ENCODE results near the gene MARCHF4. TPM values are rescaled to one million over a fixed set of nuclear protein-coding genes. Genes with fewer than 3 reads are reported as not detected.
A peak's percentile ranks its signal among the peaks of the same experiment; 100 is the strongest.
"Not testable (repeated sequence)": the region's sequence is repeated elsewhere in the genome, so short reads cannot be mapped to it uniquely, and the experiment has no call there.

Gene MARCHF4
- total and polyA plus RNA-seq, 4 experiments from 2014 or later, result not detected

- no peak overlapping the region for H3K4me3 ChIP-seq (ENCODE audit: low read length in 2 of 2)
- H3K27me3 Mint-ChIP-seq, result peaks cover 0 to 2% of the 10 kb centered on the region in 2 donors
- H3K9me3 ChIP-seq (ENCODE audit: control insufficient read depth in 1 of 2, low read length in 2 of 2), result no peaks in the 10 kb centered on the region
- H3K4me1 Mint-ChIP-seq, result peaks cover 14 to 28% (median 16%) of the 10 kb centered on the region in 4 donors
- peaks cover 0 to 5% (median 0%) of the 10 kb centered on the region in 8 donors for H3K9me3 Mint-ChIP-seq
- H3K4me1 ChIP-seq (ENCODE audit: insufficient read depth, low read length), result peaks cover 13% of the 10 kb centered on the region
- H3K27ac ChIP-seq (ENCODE audit: low read depth, low read length), result no peak overlapping the region
- H3K36me3 Mint-ChIP-seq, result no peaks in the 10 kb centered on the region
- H3K36me3 ChIP-seq (ENCODE audit: insufficient read depth, low read length), result no peaks in the 10 kb centered on the region
- no peaks in the 10 kb centered on the region for H3K27me3 ChIP-seq (ENCODE audit: insufficient read depth, low read length)
- H3K27ac Mint-ChIP-seq, result no peak overlapping the region
- ChIA-PET POLR2A (ENCODE audit: partially characterized antibody) (no interaction called here), CTCF (ENCODE audit: partially characterized antibody) (interaction anchor here (1.5 kb wide), 1 partner anchor 12 kb away, joined by 4 read pairs; no protein-coding TSS in a partner anchor)
- intact Hi-C loops (cut with micrococcal nuclease), result no loop called here
- H3K4me3 Mint-ChIP-seq, result no peak overlapping the region
- DNase-seq, result no peak
These were observed 19.1 kb upstream of the MARCHF4 start for GRCh38 chr2:216391401-216391800.

GRCh38 chr2:216389570-216389969 is 17.3 kb upstream of the MARCHF4 start:
- H3K27me3 Mint-ChIP-seq, result no peaks in the 10 kb centered on the region
- no peak overlapping the region for H3K4me3 ChIP-seq (ENCODE audit: low read length in 2 of 2)
- no peaks in the 10 kb centered on the region for H3K27me3 ChIP-seq (ENCODE audit: insufficient read depth, low read length)
- no peaks in the 10 kb centered on the region for H3K36me3 ChIP-seq (ENCODE audit: insufficient read depth, low read length)
- intact Hi-C loops (cut with micrococcal nuclease), result loop anchor here (5.0 kb wide), 1 partner anchor 37 kb away; no protein-coding TSS in a partner anchor
- DNase-seq, result no peak
- H3K9me3 ChIP-seq (ENCODE audit: control insufficient read depth in 1 of 2, low read length in 2 of 2), result no peaks in the 10 kb centered on the region
- peaks cover 13% of the 10 kb centered on the region for H3K4me1 ChIP-seq (ENCODE audit: insufficient read depth, low read length)
- POLR2A ChIA-PET (ENCODE audit: partially characterized antibody), result no interaction called here
- H3K27ac ChIP-seq (ENCODE audit: low read depth, low read length), result no peak overlapping the region
- peaks cover 0 to 2% (median 0%) of the 10 kb centered on the region in 8 donors for H3K9me3 Mint-ChIP-seq
- no peak overlapping the region for H3K4me3 Mint-ChIP-seq
- H3K4me1 Mint-ChIP-seq, result peaks cover 12 to 21% (median 14%) of the 10 kb centered on the region in 4 donors
- CTCF ChIA-PET (ENCODE audit: partially characterized antibody), result interaction anchor here (1.8 to 3.6 kb wide), 2 partner anchors 14 to 20 kb away, joined by 4 to 24 read pairs; no protein-coding TSS in a partner anchor
- H3K27ac Mint-ChIP-seq, result no peak overlapping the region
- H3K36me3 Mint-ChIP-seq, result peaks cover 0 to 4% of the 10 kb centered on the region in 2 donors

GRCh38 chr2:216388046-216388884 is 16.0 kb upstream of the MARCHF4 start:
- H3K4me3 Mint-ChIP-seq, result peak overlapping the region in 5 of 8 donors; percentile 33 to 72 (median 41)
- intact Hi-C loops (cut with micrococcal nuclease), result loop anchor here (5.0 kb wide), 1 partner anchor 36 kb away; no protein-coding TSS in a partner anchor
- peak overlapping the region; percentile 25 for H3K27ac ChIP-seq (ENCODE audit: low read depth, low read length)
- no peaks in the 10 kb centered on the region for H3K27me3 Mint-ChIP-seq
- H3K4me1 ChIP-seq (ENCODE audit: insufficient read depth, low read length), result peaks cover 13% of the 10 kb centered on the region
- peaks cover 0 to 4% of the 10 kb centered on the region in 2 donors for H3K36me3 Mint-ChIP-seq
- H3K4me3 ChIP-seq (ENCODE audit: low read length in 2 of 2), result no peak overlapping the region
- no peaks in the 10 kb centered on the region for H3K9me3 ChIP-seq (ENCODE audit: control insufficient read depth in 1 of 2, low read length in 2 of 2)
- no peaks in the 10 kb centered on the region for H3K27me3 ChIP-seq (ENCODE audit: insufficient read depth, low read length)
- peak in 3 of 5 donors; percentile 39 to 42 (median 41) for DNase-seq
- peak overlapping the region; percentile 33 to 91 (median 68) for H3K27ac Mint-ChIP-seq
- peaks cover 12 to 21% (median 14%) of the 10 kb centered on the region in 4 donors for H3K4me1 Mint-ChIP-seq
- ChIA-PET POLR2A (ENCODE audit: partially characterized antibody) (interaction anchor here (1.1 to 1.3 kb wide), 2 partner anchors 24 to 35 kb away, joined by 3 read pairs; partner anchors contain the start of gene SMARCAL1), CTCF (ENCODE audit: partially characterized antibody) (interaction anchor here (3.6 kb wide), 1 partner anchor 15 kb away, joined by 24 read pairs; no protein-coding TSS in a partner anchor)
- H3K36me3 ChIP-seq (ENCODE audit: insufficient read depth, low read length), result no peaks in the 10 kb centered on the region
- peaks cover 0 to 2% (median 0%) of the 10 kb centered on the region in 8 donors for H3K9me3 Mint-ChIP-seq

GRCh38 chr2:216387262-216387661 is 15.0 kb upstream of the MARCHF4 start:
- H3K4me3 Mint-ChIP-seq, result no peak overlapping the region
- Histone ChIP-seq H3K27ac (ENCODE audit: low read depth, low read length) (no peak overlapping the region), H3K4me3 (ENCODE audit: low read length in 2 of 2) (no peak overlapping the region), H3K27me3 (ENCODE audit: insufficient read depth, low read length) (no peaks in the 10 kb centered on the region), H3K36me3 (ENCODE audit: insufficient read depth, low read length) (no peaks in the 10 kb centered on the region), H3K9me3 (ENCODE audit: control insufficient read depth in 1 of 2, low read length in 2 of 2) (no peaks in the 10 kb centered on the region), H3K4me1 (ENCODE audit: insufficient read depth, low read length) (peaks cover 13% of the 10 kb centered on the region)
- CTCF ChIA-PET (ENCODE audit: partially characterized antibody), result interaction anchor here (3.6 kb wide), 1 partner anchor 16 kb away, joined by 24 read pairs; no protein-coding TSS in a partner anchor
- peaks cover 0 to 2% (median 0%) of the 10 kb centered on the region in 8 donors for H3K9me3 Mint-ChIP-seq
- no peak for DNase-seq
- H3K27ac Mint-ChIP-seq, result no peak overlapping the region
- peaks cover 12 to 21% (median 14%) of the 10 kb centered on the region in 4 donors for H3K4me1 Mint-ChIP-seq
- intact Hi-C loops (cut with micrococcal nuclease), result loop anchor here (5.0 kb wide), 1 partner anchor 35 kb away; no protein-coding TSS in a partner anchor
- no peaks in the 10 kb centered on the region for H3K27me3 Mint-ChIP-seq
- POLR2A ChIA-PET (ENCODE audit: partially characterized antibody), result no interaction called here
- peaks cover 0 to 4% of the 10 kb centered on the region in 2 donors for H3K36me3 Mint-ChIP-seq

GRCh38 chr2:216385478-216385877 is 13.2 kb upstream of the MARCHF4 start:
- no peak overlapping the region for H3K4me3 ChIP-seq (ENCODE audit: low read length in 2 of 2)
- intact Hi-C loops (cut with micrococcal nuclease), result loop anchor here (5.0 kb wide), 1 partner anchor 33 kb away; no protein-coding TSS in a partner anchor
- Mint-ChIP-seq H3K4me3 (no peak overlapping the region), H3K4me1 (peaks cover 12 to 21% (median 14%) of the 10 kb centered on the region in 4 donors), H3K27ac (no peak overlapping the region), H3K36me3 (peaks cover 0 to 4% of the 10 kb centered on the region in 2 donors), H3K9me3 (peaks cover 0 to 2% (median 0%) of the 10 kb centered on the region in 8 donors), H3K27me3 (no peaks in the 10 kb centered on the region)
- DNase-seq, result no peak
- POLR2A ChIA-PET (ENCODE audit: partially characterized antibody), result no interaction called here
- H3K27me3 ChIP-seq (ENCODE audit: insufficient read depth, low read length), result no peaks in the 10 kb centered on the region
- CTCF ChIA-PET (ENCODE audit: partially characterized antibody), result no interaction called here
- H3K9me3 ChIP-seq (ENCODE audit: control insufficient read depth in 1 of 2, low read length in 2 of 2), result no peaks in the 10 kb centered on the region
- peaks cover 13% of the 10 kb centered on the region for H3K4me1 ChIP-seq (ENCODE audit: insufficient read depth, low read length)
- H3K27ac ChIP-seq (ENCODE audit: low read depth, low read length), result no peak overlapping the region
- H3K36me3 ChIP-seq (ENCODE audit: insufficient read depth, low read length), result no peaks in the 10 kb centered on the region

GRCh38 chr2:216384409-216384808 is 12.1 kb upstream of the MARCHF4 start:
- DNase-seq; H3K27me3 ChIP-seq (ENCODE audit: insufficient read depth, low read length); H3K27me3 Mint-ChIP-seq; intact Hi-C loops (cut with micrococcal nuclease); H3K36me3 Mint-ChIP-seq; H3K27ac Mint-ChIP-seq; H3K4me3 ChIP-seq (ENCODE audit: low read length in 2 of 2); H3K4me3 Mint-ChIP-seq; H3K9me3 Mint-ChIP-seq; H3K36me3 ChIP-seq (ENCODE audit: insufficient read depth, low read length); H3K9me3 ChIP-seq (ENCODE audit: control insufficient read depth in 1 of 2, low read length in 2 of 2); H3K27ac ChIP-seq (ENCODE audit: low read depth, low read length); POLR2A ChIA-PET (ENCODE audit: partially characterized antibody); CTCF ChIA-PET (ENCODE audit: partially characterized antibody): not testable (repeated sequence)
- H3K4me1 ChIP-seq (ENCODE audit: insufficient read depth, low read length), result peaks cover 13% of the 10 kb centered on the region
- H3K4me1 Mint-ChIP-seq, result peaks cover 12 to 21% (median 14%) of the 10 kb centered on the region in 4 donors

- DNase-seq, result no peak
- H3K27me3 ChIP-seq (ENCODE audit: insufficient read depth, low read length), result no peaks in the 10 kb centered on the region
- ChIA-PET CTCF (ENCODE audit: partially characterized antibody) (no interaction called here), POLR2A (ENCODE audit: partially characterized antibody) (no interaction called here)
- Mint-ChIP-seq H3K27me3 (peaks cover 2 to 3% of the 10 kb centered on the region in 2 donors), H3K27ac (no peak overlapping the region), H3K4me3 (no peak overlapping the region), H3K9me3 (peaks cover 0 to 3% (median 0%) of the 10 kb centered on the region in 8 donors), H3K4me1 (no peaks in the 10 kb centered on the region), H3K36me3 (no peaks in the 10 kb centered on the region)
- no peaks in the 10 kb centered on the region for H3K9me3 ChIP-seq (ENCODE audit: control insufficient read depth in 1 of 2, low read length in 2 of 2)
- H3K4me1 ChIP-seq (ENCODE audit: insufficient read depth, low read length), result no peaks in the 10 kb centered on the region
- no peak overlapping the region for H3K27ac ChIP-seq (ENCODE audit: low read depth, low read length)
- H3K36me3 ChIP-seq (ENCODE audit: insufficient read depth, low read length), result no peaks in the 10 kb centered on the region
- no peak overlapping the region for H3K4me3 ChIP-seq (ENCODE audit: low read length in 2 of 2)
- intact Hi-C loops (cut with micrococcal nuclease), result no loop called here
These were observed 7.7 kb upstream of the MARCHF4 start for GRCh38 chr2:216379977-216380376.

Measured in CD4-positive, alpha-beta memory T cell (primary cell).